Neuronal stem cell (in vitro differentiated cells): ENCODE results near the gene TYW1.
"Not testable (repeated sequence)": the region's sequence is repeated elsewhere in the genome, so short reads cannot be mapped to it uniquely, and the experiment has no call there.

Experiments used
- DNase-seq: peaks from one replicate; pipeline ENCODE4 v3.0.0-alpha.2; 2013; ENCODE audit warnings: low spot score
- H2AFZ ChIP-seq: one replicate; pipeline ENCODE4 v1.6.1; 2013; ENCODE audit warnings: mild to moderate bottlenecking, low read length, inconsistent platforms
- H2AK5ac ChIP-seq: 2 replicates; pipeline ENCODE4 v1.6.1; 2013; ENCODE audit warnings: low read depth, mild to moderate bottlenecking, inconsistent platforms, low read length, moderate library complexity, mixed read lengths
- H2BK120ac ChIP-seq: 2 replicates; pipeline ENCODE4 v1.6.1; 2013; ENCODE audit warnings: low read depth, mild to moderate bottlenecking, inconsistent platforms, low read length, moderate library complexity, mixed read lengths
- H2BK12ac ChIP-seq: one replicate; pipeline ENCODE4 v1.6.1; 2013; ENCODE audit warnings: low read length, inconsistent platforms
- H2BK15ac ChIP-seq: 2 replicates; pipeline ENCODE4 v1.6.1; 2013; ENCODE audit warnings: mild to moderate bottlenecking, low read length, inconsistent platforms, mixed read lengths
- H2BK5ac ChIP-seq: one replicate; pipeline ENCODE4 v1.6.1; 2013; ENCODE audit warnings: inconsistent platforms, mild to moderate bottlenecking, low read length, moderate library complexity
- H3K14ac ChIP-seq: one replicate; pipeline ENCODE4 v1.6.1; 2013; ENCODE audit warnings: low read length, inconsistent platforms
- H3K18ac ChIP-seq: 2 replicates; pipeline ENCODE4 v1.6.1; 2013; ENCODE audit warnings: low read length, inconsistent platforms
- H3K23ac ChIP-seq: 2 replicates; pipeline ENCODE4 v1.6.1; 2013; ENCODE audit warnings: low read depth, mild to moderate bottlenecking, mixed read lengths, low read length, inconsistent platforms; ENCODE audit not compliant: poor library complexity
- H3K27ac ChIP-seq: replicated peaks from 3 replicates; pipeline ENCODE4 v1.5.1; 2013; ENCODE audit warnings: low read length, inconsistent platforms
- H3K27me3 ChIP-seq, 3 experiments: 2 replicates each; pipeline ENCODE4 v1.6.1; 2013; ENCODE audit warnings: low read length in 3 of 3, mild to moderate bottlenecking in 2 of 3, inconsistent platforms in 1 of 3, low read depth in 1 of 3, mixed read lengths in 1 of 3, moderate library complexity in 1 of 3; ENCODE audit not compliant: control insufficient read depth in 3 of 3, insufficient read depth in 3 of 3
- H3K36me3 ChIP-seq, 2 donors: replicated peaks in 1 of 2; 2 replicates each; pipeline ENCODE4 v1.6.1; 2013; ENCODE audit warnings: low read length in 2 of 2; ENCODE audit not compliant: control insufficient read depth in 2 of 2, insufficient read depth in 2 of 2
- H3K4ac ChIP-seq: 2 replicates; pipeline ENCODE4 v1.6.1; 2013; ENCODE audit warnings: inconsistent platforms, mild to moderate bottlenecking, low read length, moderate library complexity
- H3K4me1 ChIP-seq, 2 donors: 1 replicate in 1 of 2; 2 replicates in 1 of 2; pipeline ENCODE4 v1.6.1; 2013; ENCODE audit warnings: low read length in 2 of 2, low read depth in 1 of 2; ENCODE audit not compliant: control insufficient read depth in 2 of 2, insufficient read depth in 1 of 2
- H3K4me2 ChIP-seq: one replicate; pipeline ENCODE4 v1.6.1; 2013; ENCODE audit warnings: mild to moderate bottlenecking, low read length, inconsistent platforms; ENCODE audit not compliant: insufficient read depth, poor library complexity, severe bottlenecking
- H3K4me3 ChIP-seq, 2 donors: 2 replicates each; pipeline ENCODE4 v1.5.1; 2013; ENCODE audit warnings: low read length in 2 of 2, mild to moderate bottlenecking in 2 of 2, inconsistent platforms in 1 of 2, moderate library complexity in 1 of 2
- H3K79me1 ChIP-seq: one replicate; pipeline ENCODE4 v1.6.1; 2013; ENCODE audit warnings: low read depth, mild to moderate bottlenecking, inconsistent platforms, low read length, moderate library complexity
- H3K9ac ChIP-seq: one replicate; pipeline ENCODE4 v1.6.1; 2013; ENCODE audit warnings: mild to moderate bottlenecking, low read depth, low read length, inconsistent platforms; ENCODE audit not compliant: poor library complexity
- H3K9me3 ChIP-seq, 2 donors: replicated peaks in 1 of 2; 2 replicates each; pipeline versions ENCODE3 to v1.6.1; 2013; ENCODE audit warnings: low read length in 2 of 2, mild to moderate bottlenecking in 2 of 2, inconsistent platforms in 1 of 2, low read depth in 1 of 2, mixed read lengths in 1 of 2, moderate library complexity in 1 of 2; ENCODE audit not compliant: control insufficient read depth in 2 of 2, insufficient read depth in 1 of 2
- H4K8ac ChIP-seq: one replicate; pipeline ENCODE4 v1.6.1; 2013; ENCODE audit warnings: low read depth, mild to moderate bottlenecking, inconsistent platforms, low read length, moderate library complexity
- H4K91ac ChIP-seq: one replicate; pipeline ENCODE4 v1.6.1; 2013; ENCODE audit warnings: low read length, low read depth, mild to moderate bottlenecking, inconsistent platforms; ENCODE audit not compliant: poor library complexity
- WGBS, 2 donors: extraction: QIAGEN DNeasy Blood & Tissue Kit; methylation state at CpG; one replicate each; pipeline ENCODE4 v1.1.7; 2013; ENCODE audit warnings: missing lambda C conversion rate in 2 of 2, mixed read lengths in 1 of 2; ENCODE audit not compliant: insufficient read length in 2 of 2, insufficient replicate concordance in 1 of 2; ENCODE audit errors: extremely low coverage in 2 of 2; 5-methylcytosine and 5-hydroxymethylcytosine counted together

Gene TYW1

GRCh38 chr7:67100956-67101361, 104.3 kb downstream of the TYW1 start:
- H2BK12ac ChIP-seq = no peak overlapping the region
- no peaks in the 10 kb centered on the region for H3K79me1 ChIP-seq
- no peak overlapping the region for H2BK120ac ChIP-seq
- no peak overlapping the region for H3K23ac ChIP-seq
- no peaks in the 10 kb centered on the region for H3K27me3 ChIP-seq
- DNase-seq = no peak
- no peak overlapping the region for H4K8ac ChIP-seq
- H3K4me1 ChIP-seq = no peaks in the 10 kb centered on the region
- H3K14ac ChIP-seq = no peak overlapping the region
- no peak overlapping the region for H2BK5ac ChIP-seq
- H3K36me3 ChIP-seq = peaks cover 0 to 9% of the 10 kb centered on the region in 2 donors
- H3K4ac ChIP-seq = no peak overlapping the region
- H2AK5ac ChIP-seq = no peak overlapping the region
- H3K27ac ChIP-seq = no peak overlapping the region
- no peak overlapping the region for H2BK15ac ChIP-seq
- H3K4me2 ChIP-seq = no peak overlapping the region
- no peaks in the 10 kb centered on the region for H3K9me3 ChIP-seq
- no peak overlapping the region for H2AFZ ChIP-seq
- H3K9ac ChIP-seq = no peak overlapping the region
- no peak overlapping the region for H3K4me3 ChIP-seq
- H3K18ac ChIP-seq = no peak overlapping the region
- no peak overlapping the region for H4K91ac ChIP-seq
- no CpG with 5 or more reads among the region's 4 CpGs for WGBS, 2 donors

DNA sequence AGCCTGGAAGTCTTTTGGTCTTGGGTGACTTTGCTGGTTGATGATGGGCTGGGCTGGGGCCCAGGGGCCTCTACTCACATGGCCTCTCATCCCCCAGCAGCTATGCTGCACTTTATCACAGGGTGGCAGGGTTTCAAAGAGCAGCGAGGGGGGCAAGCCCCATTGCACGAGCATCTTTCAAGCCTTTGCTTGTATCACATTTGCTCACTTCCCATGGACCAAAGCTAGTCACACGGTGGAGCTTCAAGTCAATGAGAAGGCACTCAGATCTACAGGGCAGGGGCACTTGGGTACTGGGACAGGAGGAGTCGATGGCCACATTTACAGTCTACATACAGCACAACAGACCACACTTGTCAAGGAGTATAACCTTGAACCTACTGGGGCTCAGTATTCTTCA, 108.3 kb downstream of the TYW1 start:
- H3K4ac ChIP-seq, H3K79me1 ChIP-seq, H2BK15ac ChIP-seq, H3K9me3 ChIP-seq, H3K9ac ChIP-seq, H2BK120ac ChIP-seq, H3K27ac ChIP-seq, H2BK12ac ChIP-seq, H3K18ac ChIP-seq, H3K4me2 ChIP-seq, H3K27me3 ChIP-seq, H4K8ac ChIP-seq, H3K4me3 ChIP-seq, H3K23ac ChIP-seq, H3K4me1 ChIP-seq, H2AK5ac ChIP-seq, H2AFZ ChIP-seq, H3K14ac ChIP-seq, H4K91ac ChIP-seq, DNase-seq, H2BK5ac ChIP-seq, H3K36me3 ChIP-seq: not testable (repeated sequence)
- WGBS, 2 donors = no CpG with 5 or more reads among the region's 4 CpGs

GRCh38 chr7:67105377-67105776, 108.7 kb downstream of the TYW1 start:
- no peak for DNase-seq
- H3K4me1 ChIP-seq = no peaks in the 10 kb centered on the region
- no peak overlapping the region for H3K23ac ChIP-seq
- no peak overlapping the region for H2BK15ac ChIP-seq
- no peak overlapping the region for H3K14ac ChIP-seq
- no peak overlapping the region for H3K4ac ChIP-seq
- H3K36me3 ChIP-seq = peaks cover 0 to 5% of the 10 kb centered on the region in 2 donors
- H3K27ac ChIP-seq = no peak overlapping the region
- H2AK5ac ChIP-seq = no peak overlapping the region
- no peak overlapping the region for H3K9ac ChIP-seq
- no CpG with 5 or more reads among the region's 4 CpGs for WGBS, 2 donors
- no peak overlapping the region for H2BK12ac ChIP-seq
- no peaks in the 10 kb centered on the region for H3K79me1 ChIP-seq
- H2AFZ ChIP-seq = no peak overlapping the region
- no peak overlapping the region for H2BK5ac ChIP-seq
- no peaks in the 10 kb centered on the region for H3K9me3 ChIP-seq
- H3K18ac ChIP-seq = no peak overlapping the region
- no peak overlapping the region for H4K8ac ChIP-seq
- H3K4me3 ChIP-seq = no peak overlapping the region
- H3K4me2 ChIP-seq = no peak overlapping the region
- no peak overlapping the region for H4K91ac ChIP-seq
- H3K27me3 ChIP-seq = no peaks in the 10 kb centered on the region
- no peak overlapping the region for H2BK120ac ChIP-seq

DNA sequence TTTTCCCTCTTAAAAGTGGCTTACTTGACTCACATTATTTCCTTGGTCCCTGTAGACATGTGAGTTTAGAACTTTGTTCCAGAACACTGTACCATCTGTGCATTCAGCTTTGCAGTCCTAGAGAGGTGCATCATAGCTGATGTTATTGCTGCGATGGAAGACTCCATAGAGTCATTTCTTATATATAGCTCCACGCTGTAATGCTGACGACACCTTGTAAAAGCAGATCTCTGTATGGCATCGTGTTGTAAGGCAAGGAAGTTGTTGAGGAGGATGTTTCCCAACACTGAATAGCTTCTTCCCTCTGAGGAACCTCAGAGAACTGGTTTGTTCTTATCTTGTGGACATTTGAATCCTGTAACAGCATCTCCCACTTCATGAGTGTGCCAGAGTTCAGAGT, 109.6 kb downstream of the TYW1 start:
- not testable (repeated sequence) for H2BK12ac ChIP-seq, H2BK120ac ChIP-seq, H2BK5ac ChIP-seq, H3K23ac ChIP-seq, H2AFZ ChIP-seq, H2BK15ac ChIP-seq, H3K27me3 ChIP-seq, H3K27ac ChIP-seq, H3K9me3 ChIP-seq, H3K18ac ChIP-seq, H3K79me1 ChIP-seq, H2AK5ac ChIP-seq, H3K4me2 ChIP-seq, DNase-seq, H3K9ac ChIP-seq, H4K91ac ChIP-seq, H3K4ac ChIP-seq, H4K8ac ChIP-seq, H3K36me3 ChIP-seq, H3K4me1 ChIP-seq, H3K4me3 ChIP-seq, H3K14ac ChIP-seq
- whole genome bisulfite sequencing, 2 donors = no CpG with 5 or more reads among the region's 4 CpGs
